Spleen (tissue), 7 donors: Measurements from ENCODE around the gene PODXL.

Experiments
- CTCF ChIP-seq, 11 experiments: fragments of 200-600 bp in 7 of 11; fragments of 450-650 bp in 4 of 11; sonication (generic) in 4 of 11; IDR thresholded peaks in 8 of 11; conservative IDR thresholded peaks in 3 of 11; 1 replicate in 7 of 11; 2 replicates in 4 of 11; pipeline versions ENCODE4 v1.4.0 to v1.8.0; 2016 to 2021; ENCODE audit warnings: antibody characterized with exemption in 11 of 11, inconsistent platforms in 4 of 11, mild to moderate bottlenecking in 1 of 11
- POLR2A ChIP-seq, 3 donors: fragments of 450-650 bp; IDR thresholded peaks; one replicate each; pipeline ENCODE4 v1.5.1; 2017; ENCODE audit warnings: antibody characterized with exemption in 3 of 3, mild to moderate bottlenecking in 1 of 3
- POLR2AphosphoS5 ChIP-seq, 3 donors: sonication (generic); formaldehyde crosslinking; IDR thresholded peaks; one replicate each; pipeline ENCODE4 v1.5.1; 2017; ENCODE audit warnings: antibody characterized with exemption in 3 of 3
- donor health status: DM: no; HTN: no; CAD: no; lungs with moderate emphysema.
- donor health status: DM: no; HTN: no; CAD: no.
- donor health status: DM: no; HTN: no; CAD: no.

GRCh38 chr7:131502810-131503508 lies 53.5 kb downstream of the PODXL start:
- TF ChIP-seq CTCF (IDR thresholded peaks at IDR 0.05 in 8 of 11, conservative IDR thresholded peaks at IDR 0.05 in 3 of 11) (no peak), POLR2A (IDR thresholded peaks at IDR 0.05) (no peak), POLR2AphosphoS5 (IDR thresholded peaks at IDR 0.05) (peak in 2 of 3 donors; percentile 57)
